SK-N-SH treated with all-trans-retinoic acid at 6 μM for 48 hours (cell line): ENCODE data around the gene CNTN1.

Experiments
- ATAC-seq: fragments of 200-7000 bp; cut with Tn5 transposase; 3 replicates; pipeline ENCODE4 v1.9.1; 2020; ENCODE audit warnings: mild to moderate bottlenecking, moderate library complexity
- ARNTL ChIP-seq: fragments of 450-650 bp; formaldehyde crosslinking; IDR thresholded peaks from 2 replicates; pipeline ENCODE4 v1.5.0; 2020; ENCODE audit warnings: low read depth, mild to moderate bottlenecking, moderate library complexity, borderline replicate concordance
- BACH2 ChIP-seq: fragments of 250-450 bp; sonication (Bioruptor Pico); IDR thresholded peaks from 2 replicates; pipeline ENCODE4 v1.9.0; 2021; ENCODE audit warnings: mild to moderate bottlenecking, borderline replicate concordance
- CSDC2 ChIP-seq: fragments of 250-450 bp; sonication (Bioruptor Pico); IDR thresholded peaks from 2 replicates; pipeline ENCODE4 v1.5.0; 2020; ENCODE audit warnings: mild to moderate bottlenecking, moderate library complexity
- ESRRG ChIP-seq: fragments of 250-450 bp; sonication (Bioruptor Pico); IDR thresholded peaks from 2 replicates; pipeline ENCODE4 v1.6.1; 2021; ENCODE audit warnings: mild to moderate bottlenecking
- GLIS3 ChIP-seq: fragments of 250-450 bp; sonication (Bioruptor Pico); IDR thresholded peaks from 2 replicates; pipeline ENCODE4 v1.5.0; 2020; ENCODE audit warnings: mild to moderate bottlenecking, moderate library complexity
- ISL1 ChIP-seq: fragments of 250-450 bp; sonication (Bioruptor Pico); IDR thresholded peaks from 2 replicates; pipeline ENCODE4 v2.1.2; 2022; ENCODE audit warnings: mild to moderate bottlenecking, moderate library complexity
- OSR1 ChIP-seq: fragments of 250-450 bp; sonication (Bioruptor Pico); IDR thresholded peaks from 2 replicates; pipeline ENCODE4 v1.8.0; 2022; ENCODE audit warnings: moderate library complexity, mild to moderate bottlenecking, inconsistent platforms
- PATZ1 ChIP-seq: fragments of 250-450 bp; sonication (Bioruptor Pico); IDR thresholded peaks from 2 replicates; pipeline ENCODE4 v1.8.0; 2020; ENCODE audit warnings: mild to moderate bottlenecking, moderate library complexity, borderline replicate concordance
- PPARA ChIP-seq: fragments of 250-450 bp; sonication (Bioruptor Pico); IDR thresholded peaks from 2 replicates; pipeline ENCODE4 v1.5.0; 2020; ENCODE audit warnings: mild to moderate bottlenecking, borderline replicate concordance
- RARB ChIP-seq: fragments of 250-450 bp; sonication (Bioruptor Pico); IDR thresholded peaks from 2 replicates; pipeline ENCODE4 v1.8.0; 2021; ENCODE audit warnings: mild to moderate bottlenecking, moderate library complexity
- SNAI2 ChIP-seq: fragments of 250-450 bp; sonication (Bioruptor Pico); IDR thresholded peaks from 2 replicates; pipeline ENCODE4 v1.5.0; 2020; ENCODE audit warnings: mild to moderate bottlenecking, moderate library complexity
- TCF4 ChIP-seq: fragments of 250-450 bp; sonication (Bioruptor Pico); IDR thresholded peaks from 2 replicates; pipeline ENCODE4 v1.8.0; 2021; ENCODE audit warnings: mild to moderate bottlenecking, moderate library complexity, borderline replicate concordance
- TOX ChIP-seq: fragments of 250-450 bp; sonication (Bioruptor Pico); IDR thresholded peaks from 2 replicates; pipeline ENCODE4 v1.8.0; 2021; ENCODE audit warnings: mild to moderate bottlenecking, moderate library complexity, borderline replicate concordance
- TSHZ2 ChIP-seq: fragments of 250-450 bp; sonication (Bioruptor Pico); IDR thresholded peaks from 2 replicates; pipeline ENCODE4 v1.5.0; 2020; ENCODE audit warnings: mild to moderate bottlenecking, moderate library complexity
- ZC3H10 ChIP-seq: fragments of 250-450 bp; sonication (Bioruptor Pico); IDR thresholded peaks from 2 replicates; pipeline ENCODE4 v1.5.1; 2021; ENCODE audit warnings: mild to moderate bottlenecking, moderate library complexity
- ZFP3 ChIP-seq: fragments of 250-450 bp; sonication (Bioruptor Pico); IDR thresholded peaks from 2 replicates; pipeline ENCODE4 v1.5.0; 2020; ENCODE audit warnings: mild to moderate bottlenecking, moderate library complexity
- ZFP30 ChIP-seq: fragments of 450-650 bp; formaldehyde crosslinking; IDR thresholded peaks from 2 replicates; pipeline ENCODE4 v1.5.0; 2022; ENCODE audit warnings: mild to moderate bottlenecking, moderate library complexity
- ZNF565 ChIP-seq: fragments of 450-650 bp; formaldehyde crosslinking; conservative IDR thresholded peaks from 2 replicates; pipeline ENCODE4 v1.5.0; 2020; ENCODE audit warnings: low read depth, mild to moderate bottlenecking, moderate library complexity
- ZNF70 ChIP-seq: fragments of 450-650 bp; formaldehyde crosslinking; IDR thresholded peaks from 2 replicates; pipeline ENCODE4 v1.5.0; 2020; ENCODE audit warnings: mild to moderate bottlenecking, moderate library complexity
- ZNF8 ChIP-seq: fragments of 450-650 bp; formaldehyde crosslinking; IDR thresholded peaks from 2 replicates; pipeline ENCODE4 v1.5.0; 2020; ENCODE audit warnings: mild to moderate bottlenecking, moderate library complexity
- TF ChIP-seq, protein P1 (sequence below): fragments of 250-450 bp; sonication (Bioruptor Pico); IDR thresholded peaks from 2 replicates; pipeline ENCODE4 v1.5.1; 2020; ENCODE audit warnings: low read depth, mild to moderate bottlenecking, moderate library complexity
- TF ChIP-seq, protein P2 (sequence below): fragments of 250-450 bp; sonication (Bioruptor Pico); IDR thresholded peaks from 2 replicates; pipeline ENCODE4 v1.5.1; 2021; ENCODE audit warnings: mild to moderate bottlenecking, moderate library complexity

CNTN1 gene

DNA sequence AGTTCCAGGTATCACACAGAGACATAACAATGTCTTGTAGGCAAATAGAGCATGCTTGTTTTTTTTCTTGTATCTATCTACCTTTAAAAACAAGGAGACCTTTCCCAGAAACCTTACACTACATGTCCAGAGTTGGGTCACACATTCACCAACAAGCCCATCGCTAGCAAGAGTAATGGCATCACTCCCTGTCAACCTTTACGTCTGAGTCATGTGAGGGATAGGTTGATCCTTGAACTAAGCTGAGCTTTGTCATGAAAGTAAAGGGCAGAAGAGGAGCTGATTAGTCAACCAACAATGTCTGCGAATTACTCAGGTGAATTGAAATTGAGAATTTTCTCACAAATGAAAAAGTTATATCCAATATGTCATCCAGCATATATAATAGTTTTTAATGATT lies 219.4 kb downstream of the CNTN1 start:
- no peak for ATAC-seq
- TF ChIP-seq, protein P1, sequence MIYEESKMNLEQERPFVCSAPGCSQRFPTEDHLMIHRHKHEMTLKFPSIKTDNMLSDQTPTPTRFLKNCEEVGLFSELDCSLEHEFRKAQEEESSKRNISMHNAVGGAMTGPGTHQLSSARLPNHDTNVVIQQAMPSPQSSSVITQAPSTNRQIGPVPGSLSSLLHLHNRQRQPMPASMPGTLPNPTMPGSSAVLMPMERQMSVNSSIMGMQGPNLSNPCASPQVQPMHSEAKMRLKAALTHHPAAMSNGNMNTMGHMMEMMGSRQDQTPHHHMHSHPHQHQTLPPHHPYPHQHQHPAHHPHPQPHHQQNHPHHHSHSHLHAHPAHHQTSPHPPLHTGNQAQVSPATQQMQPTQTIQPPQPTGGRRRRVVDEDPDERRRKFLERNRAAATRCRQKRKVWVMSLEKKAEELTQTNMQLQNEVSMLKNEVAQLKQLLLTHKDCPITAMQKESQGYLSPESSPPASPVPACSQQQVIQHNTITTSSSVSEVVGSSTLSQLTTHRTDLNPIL (CRISPR knock-in tag), result no peak
- no peak for TF ChIP-seq CSDC2 (CRISPR knock-in tag)

DNA sequence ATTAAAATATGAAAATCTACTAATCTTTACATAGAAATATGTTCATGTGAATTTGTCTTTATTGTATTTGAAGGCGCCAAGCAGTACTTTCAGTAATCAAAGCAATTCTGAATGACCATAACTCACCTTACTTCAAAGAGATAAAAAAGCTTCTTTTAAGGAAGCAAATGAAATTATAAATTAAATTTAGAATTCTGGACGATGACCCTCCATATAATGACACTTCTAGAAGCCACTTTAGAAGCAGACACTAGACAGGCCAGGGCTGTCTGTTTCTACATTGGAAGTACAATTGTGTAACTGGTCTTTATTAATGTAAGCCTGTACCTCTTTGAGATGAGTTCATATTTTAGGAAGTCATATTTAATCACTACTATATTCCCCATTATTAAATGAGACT lies 222.9 kb downstream of the CNTN1 start:
- no peak for ATAC-seq
- TF ChIP-seq SNAI2 (CRISPR knock-in tag) (no peak), OSR1 (no peak), ZFP3 (CRISPR knock-in tag) (no peak), ISL1 (CRISPR knock-in tag) (peak; percentile 65)

DNA sequence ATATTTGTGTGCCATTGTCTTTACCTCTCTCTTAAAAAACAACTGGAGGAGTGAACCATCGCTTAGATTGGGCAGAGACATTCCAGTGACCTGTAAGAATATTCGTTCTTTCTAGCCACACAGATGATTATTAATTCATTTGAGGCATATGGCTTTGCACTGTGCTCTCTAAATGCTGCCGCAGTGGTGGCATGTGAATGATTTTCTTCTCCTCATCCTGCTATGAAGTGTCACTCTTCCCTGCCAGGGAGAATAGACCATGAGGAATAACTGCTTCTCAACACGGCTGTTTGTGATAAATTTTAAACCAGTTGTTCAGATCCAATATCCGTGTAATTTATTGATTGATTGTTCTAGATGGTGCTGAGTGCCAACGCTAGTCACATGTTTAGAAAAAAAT lies 225.3 kb downstream of the CNTN1 start:
- no peak for ATAC-seq
- no peak for TF ChIP-seq GLIS3 (CRISPR knock-in tag)
- TF ChIP-seq ZNF8, result no peak
- no peak for TF ChIP-seq ZFP3 (CRISPR knock-in tag)
- TF ChIP-seq, protein P1 (CRISPR knock-in tag), result no peak
- TF ChIP-seq TOX (CRISPR knock-in tag), result no peak
- no peak for TF ChIP-seq ISL1 (CRISPR knock-in tag)
- no peak for TF ChIP-seq TCF4 (CRISPR knock-in tag)
- TF ChIP-seq PPARA (CRISPR knock-in tag), result no peak
- no peak for TF ChIP-seq ZFP30 (CRISPR knock-in tag)
- TF ChIP-seq ARNTL (CRISPR knock-in tag), result no peak
- TF ChIP-seq RARB (CRISPR knock-in tag), result no peak
- no peak for TF ChIP-seq ZC3H10
- TF ChIP-seq ZNF70 (CRISPR knock-in tag), result no peak
- TF ChIP-seq, protein P2, sequence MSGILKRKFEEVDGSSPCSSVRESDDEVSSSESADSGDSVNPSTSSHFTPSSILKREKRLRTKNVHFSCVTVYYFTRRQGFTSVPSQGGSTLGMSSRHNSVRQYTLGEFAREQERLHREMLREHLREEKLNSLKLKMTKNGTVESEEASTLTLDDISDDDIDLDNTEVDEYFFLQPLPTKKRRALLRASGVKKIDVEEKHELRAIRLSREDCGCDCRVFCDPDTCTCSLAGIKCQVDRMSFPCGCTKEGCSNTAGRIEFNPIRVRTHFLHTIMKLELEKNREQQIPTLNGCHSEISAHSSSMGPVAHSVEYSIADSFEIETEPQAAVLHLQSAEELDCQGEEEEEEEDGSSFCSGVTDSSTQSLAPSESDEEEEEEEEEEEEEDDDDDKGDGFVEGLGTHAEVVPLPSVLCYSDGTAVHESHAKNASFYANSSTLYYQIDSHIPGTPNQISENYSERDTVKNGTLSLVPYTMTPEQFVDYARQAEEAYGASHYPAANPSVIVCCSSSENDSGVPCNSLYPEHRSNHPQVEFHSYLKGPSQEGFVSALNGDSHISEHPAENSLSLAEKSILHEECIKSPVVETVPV (CRISPR knock-in tag), result no peak
- no peak for TF ChIP-seq OSR1
- no peak for TF ChIP-seq PATZ1
- no peak for TF ChIP-seq BACH2 (CRISPR knock-in tag)
- no peak for TF ChIP-seq TSHZ2 (CRISPR knock-in tag)
- TF ChIP-seq ZNF565 (CRISPR knock-in tag), result no peak
- TF ChIP-seq ESRRG (CRISPR knock-in tag), result no peak
